KBM-7 (cell line): Measurements from ENCODE around the gene TNFRSF11A.

ENCODE experiments used
- DNase-seq: peaks from one replicate; pipeline ENCODE4 v3.0.0-alpha.2; 2015
- in situ Hi-C: fragments of 300-500 bp; cut with MboI; formaldehyde crosslinking; loops from 2 replicates; pipeline ENCODE4 v1.14.3; 2020; ENCODE audit warnings: low sequenced_read_pairs, low pct_unique_long_range_greater_than_20kb, mixed read lengths

TNFRSF11A gene

DNA sequence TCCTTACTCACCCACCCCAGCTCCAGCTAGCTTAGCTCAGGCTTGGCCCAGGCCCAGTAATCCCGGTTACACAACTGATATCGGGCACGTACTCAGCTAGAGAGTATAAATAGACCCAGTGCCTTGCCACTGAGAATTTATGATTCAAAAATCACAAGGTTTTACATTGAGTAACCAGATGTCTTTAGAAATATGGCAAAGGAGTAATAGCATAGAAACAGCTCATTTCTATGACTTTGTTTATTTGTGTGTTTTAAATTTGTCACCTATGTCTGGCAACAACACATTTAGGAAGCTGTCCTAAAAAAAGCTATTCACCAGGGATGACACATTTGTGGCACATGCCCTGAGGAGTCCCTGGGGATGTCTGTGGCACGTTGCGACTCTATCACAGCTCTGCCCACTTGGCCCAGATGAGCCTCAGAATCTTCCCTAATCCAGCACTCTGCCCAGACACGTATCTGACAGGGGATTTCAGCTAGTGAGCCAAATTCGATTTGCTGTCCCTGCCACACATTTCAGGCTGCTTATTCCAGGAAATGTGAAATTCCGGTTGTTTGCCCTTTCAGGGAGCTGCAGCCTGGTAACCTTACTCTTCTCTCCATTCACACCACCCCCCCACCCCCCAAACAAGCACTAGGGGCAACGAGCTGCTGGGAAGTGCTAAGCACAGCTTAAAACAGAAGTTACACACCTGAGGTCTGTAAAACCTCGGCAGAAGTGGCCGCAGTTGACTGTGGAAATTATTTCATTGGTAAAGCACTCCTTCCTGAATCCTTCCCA, 112.3 kb downstream of the TNFRSF11A start:
- DNase-seq, result no peak
- in situ Hi-C loops, result no loop called here

DNA sequence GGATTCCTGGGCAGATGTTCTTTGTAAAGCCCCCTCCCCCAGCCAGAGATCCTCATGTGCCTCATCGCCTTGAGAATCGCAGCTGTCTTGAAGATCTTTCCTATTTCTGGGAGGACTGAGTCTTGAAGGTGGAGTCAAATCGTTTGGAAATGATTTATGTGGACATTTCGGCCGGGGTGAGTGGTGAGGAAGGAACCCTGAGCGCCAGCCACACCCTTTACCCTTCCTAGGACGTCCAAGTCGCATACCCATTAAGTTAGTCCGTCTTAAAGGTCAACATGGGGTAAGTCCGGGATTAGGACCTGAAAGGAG, 112.9 kb downstream of the TNFRSF11A start:
- in situ Hi-C loops, result no loop called here
- DNase-seq, result no peak

DNA sequence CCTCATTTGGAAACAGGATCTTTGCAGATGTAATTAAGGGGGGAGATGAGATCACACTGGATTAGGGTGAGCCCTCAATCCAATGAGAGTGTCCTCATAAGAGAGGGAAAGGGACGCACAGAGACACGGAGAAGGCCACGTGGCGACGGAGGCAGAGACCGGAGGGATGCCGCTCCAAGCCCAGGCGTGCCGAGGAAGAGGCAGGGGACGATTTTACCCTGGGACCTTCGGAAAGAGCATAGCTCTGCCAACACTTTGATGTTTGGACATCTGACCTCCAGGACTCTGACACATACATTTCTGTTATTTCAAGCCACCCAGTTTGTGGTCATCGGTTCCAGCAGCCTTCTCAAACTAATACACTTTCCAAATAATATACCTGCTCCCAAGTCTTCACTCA, 113.3 kb downstream of the TNFRSF11A start:
- DNase-seq, result no peak
- in situ Hi-C loops, result no loop called here

DNA sequence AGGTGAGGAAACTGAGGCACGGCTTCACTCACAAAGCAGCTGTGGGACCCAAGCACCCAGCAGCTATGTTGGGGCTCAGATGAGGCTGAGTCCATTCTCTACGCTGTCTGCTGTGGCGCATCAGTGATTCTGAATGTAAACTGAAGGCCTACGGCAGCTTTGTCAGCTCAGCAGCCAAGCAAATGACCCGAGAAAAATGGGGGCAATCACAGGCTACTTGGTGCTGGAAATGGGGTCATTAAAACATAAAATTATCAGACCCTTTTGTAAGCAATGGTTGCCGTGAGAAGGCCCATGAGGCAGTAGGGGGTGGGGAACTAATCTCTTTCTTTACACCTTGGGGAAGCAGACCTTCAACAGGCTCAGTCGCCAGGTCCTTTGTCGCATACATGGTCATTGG, 113.8 kb downstream of the TNFRSF11A start:
- in situ Hi-C loops, result no loop called here
- no peak for DNase-seq
